Thyroid gland (tissue), 4 donors: ENCODE measurements around the gene ITIH5. TPM values are rescaled to one million over a fixed set of nuclear protein-coding genes. Genes with fewer than 3 reads are reported as not detected.

Experiments
- DNase-seq, 2 donors: peaks; one replicate each; pipeline ENCODE4 v3.0.0-alpha.2; 2019
- H3K27ac ChIP-seq, 3 donors: fragments of 200-600 bp; sonication (generic); 1 replicate in 2 of 3; 2 replicates in 1 of 3; pipeline ENCODE4 v1.5.1; 2016 to 2019; ENCODE audit warnings: mild to moderate bottlenecking in 1 of 3, moderate library complexity in 1 of 3
- H3K27me3 ChIP-seq: fragments of 200-600 bp; sonication (generic); one replicate; pipeline ENCODE4 v1.5.1; 2019
- H3K36me3 ChIP-seq, 2 donors: fragments of 200-600 bp; sonication (generic); one replicate each; pipeline ENCODE4 v1.5.1; 2016 to 2019
- H3K4me1 ChIP-seq, 2 donors: fragments of 200-600 bp; sonication (generic); one replicate each; pipeline ENCODE4 v1.5.1; 2017 to 2019
- H3K4me3 ChIP-seq, 3 donors: fragments of 200-600 bp; sonication (generic); replicated peaks in 1 of 3; 1 replicate in 2 of 3; 2 replicates in 1 of 3; pipeline ENCODE4 v1.5.1; 2016; ENCODE audit warnings: mild to moderate bottlenecking in 1 of 3
- H3K9me3 ChIP-seq: fragments of 200-600 bp; sonication (generic); one replicate; pipeline ENCODE4 v1.5.1; 2017
- POLR2A ChIP-seq, 2 donors: fragments of 450-650 bp; IDR thresholded peaks; one replicate each; pipeline ENCODE4 v1.6.1; 2017; ENCODE audit warnings: antibody characterized with exemption in 2 of 2, mild to moderate bottlenecking in 2 of 2, moderate library complexity in 1 of 2
- WGBS, 2 donors: methylation state at CpG; one replicate each; pipeline ENCODE4 v1.1.5; 2017; 5-methylcytosine and 5-hydroxymethylcytosine counted together
- intact Hi-C: fragments of 100-400 bp; cut with DNase I; formaldehyde crosslinking; loops from one replicate; pipeline ENCODE4 v1.15.1; 2023
- total RNA-seq, 4 donors: library from RNA; depleted of rRNA; stranded (reverse); fragments of >200 nt; gene quantifications; one replicate each; pipeline ENCODE4 v1.2.3, GENCODE V29; 2016
- TF ChIP-seq, protein P1 (sequence below), 6 experiments: fragments of 200-600 bp in 3 of 6; fragments of 450-650 bp in 3 of 6; sonication (generic) in 3 of 6; IDR thresholded peaks; one replicate each; pipeline ENCODE4 v1.5.1; 2016 to 2019; ENCODE audit warnings: antibody characterized with exemption in 6 of 6, mild to moderate bottlenecking in 2 of 6, inconsistent platforms in 1 of 6, moderate library complexity in 1 of 6

The ITIH5 gene
- total RNA-seq, 4 donors from 2014 or later: 14.4 to 31.3 (median 20.2) TPM

DNA sequence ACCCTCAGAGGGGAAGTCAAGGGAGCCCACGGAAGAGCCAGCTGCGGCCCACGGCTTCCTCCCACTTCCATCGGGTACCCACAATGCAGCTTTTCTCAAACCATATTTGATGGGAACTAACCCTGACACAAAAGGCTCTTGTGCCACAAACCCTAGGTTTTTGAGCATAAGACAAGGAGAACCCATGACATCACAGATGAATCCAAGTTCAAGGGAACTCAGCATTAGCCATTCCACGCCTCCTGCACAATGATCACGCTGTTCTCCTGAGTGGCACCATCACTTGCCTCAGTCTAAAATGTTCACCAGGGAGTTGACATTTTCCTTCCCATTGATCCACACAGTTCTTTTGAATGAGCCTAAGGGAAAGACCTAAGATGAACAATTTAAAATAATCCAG is 70.4 kb downstream of the ITIH5 start:
- H3K4me3 ChIP-seq: no peak overlapping the region
- 94 to 96% methylated on average over 6 of the region's 6 CpGs for WGBS, 2 donors
- no peaks in the 10 kb centered on the region for H3K36me3 ChIP-seq
- H3K9me3 ChIP-seq: no peaks in the 10 kb centered on the region
- intact Hi-C loops: no loop called here
- no peak for TF ChIP-seq POLR2A (IDR thresholded peaks at IDR 0.05)
- TF ChIP-seq, protein P1, sequence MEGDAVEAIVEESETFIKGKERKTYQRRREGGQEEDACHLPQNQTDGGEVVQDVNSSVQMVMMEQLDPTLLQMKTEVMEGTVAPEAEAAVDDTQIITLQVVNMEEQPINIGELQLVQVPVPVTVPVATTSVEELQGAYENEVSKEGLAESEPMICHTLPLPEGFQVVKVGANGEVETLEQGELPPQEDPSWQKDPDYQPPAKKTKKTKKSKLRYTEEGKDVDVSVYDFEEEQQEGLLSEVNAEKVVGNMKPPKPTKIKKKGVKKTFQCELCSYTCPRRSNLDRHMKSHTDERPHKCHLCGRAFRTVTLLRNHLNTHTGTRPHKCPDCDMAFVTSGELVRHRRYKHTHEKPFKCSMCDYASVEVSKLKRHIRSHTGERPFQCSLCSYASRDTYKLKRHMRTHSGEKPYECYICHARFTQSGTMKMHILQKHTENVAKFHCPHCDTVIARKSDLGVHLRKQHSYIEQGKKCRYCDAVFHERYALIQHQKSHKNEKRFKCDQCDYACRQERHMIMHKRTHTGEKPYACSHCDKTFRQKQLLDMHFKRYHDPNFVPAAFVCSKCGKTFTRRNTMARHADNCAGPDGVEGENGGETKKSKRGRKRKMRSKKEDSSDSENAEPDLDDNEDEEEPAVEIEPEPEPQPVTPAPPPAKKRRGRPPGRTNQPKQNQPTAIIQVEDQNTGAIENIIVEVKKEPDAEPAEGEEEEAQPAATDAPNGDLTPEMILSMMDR (IDR thresholded peaks at IDR 0.05): no peak
- no peaks in the 10 kb centered on the region for H3K4me1 ChIP-seq
- H3K27me3 ChIP-seq: no peaks in the 10 kb centered on the region
- H3K27ac ChIP-seq: no peak overlapping the region
- no peak for DNase-seq

DNA sequence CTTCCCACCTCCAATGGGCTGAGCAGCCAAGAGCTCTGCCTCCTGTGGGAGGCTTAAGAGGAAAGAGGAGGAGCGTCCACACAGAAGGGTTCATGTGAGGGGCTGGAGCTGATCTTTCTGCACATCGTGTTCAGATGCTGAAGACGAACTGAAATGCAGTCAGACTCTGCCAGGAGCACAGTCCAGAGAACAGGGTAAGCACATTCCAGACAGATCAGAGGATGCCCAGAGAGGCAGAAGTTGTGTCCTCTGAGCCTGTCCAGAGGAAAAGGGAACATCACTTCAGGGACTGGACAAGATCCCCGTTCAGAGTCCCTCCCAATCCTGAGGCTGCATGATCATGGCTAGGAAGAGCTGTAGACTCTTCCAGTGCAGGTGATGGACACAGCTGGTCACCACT is 72.9 kb downstream of the ITIH5 start:
- 78 to 90% methylated on average over 4 of the region's 4 CpGs for WGBS, 2 donors
- TF ChIP-seq, protein P1 (IDR thresholded peaks at IDR 0.05): no peak
- TF ChIP-seq POLR2A (IDR thresholded peaks at IDR 0.05): no peak
- intact Hi-C loops: no loop called here
- Histone ChIP-seq H3K36me3 (no peaks in the 10 kb centered on the region), H3K27me3 (no peaks in the 10 kb centered on the region), H3K9me3 (no peaks in the 10 kb centered on the region), H3K27ac (no peak overlapping the region), H3K4me3 (no peak overlapping the region), H3K4me1 (no peaks in the 10 kb centered on the region)
- DNase-seq: no peak

DNA sequence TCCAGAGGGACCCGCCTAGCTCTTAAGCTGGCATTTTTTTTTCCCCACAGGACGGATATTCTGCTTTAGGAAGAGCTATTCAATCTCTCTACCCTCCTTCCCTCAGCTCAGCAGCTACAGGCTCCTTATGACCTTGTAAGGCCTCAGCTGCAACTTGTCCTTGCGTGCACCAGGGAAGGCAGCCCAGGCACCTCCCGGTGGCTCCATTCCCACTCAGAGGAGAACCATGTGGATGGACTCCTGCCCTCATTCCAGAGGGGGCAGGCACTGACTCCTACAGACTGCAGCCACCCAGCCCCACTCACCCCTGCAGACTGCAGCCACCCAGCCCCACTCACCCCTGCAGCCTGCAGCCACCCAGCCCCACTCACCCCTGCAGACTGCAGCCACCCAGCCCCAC is 73.7 kb downstream of the ITIH5 start:
- 51 to 69% methylated on average over 3 to 4 of the region's 4 CpGs for WGBS, 2 donors
- DNase-seq: no peak
- no peak for TF ChIP-seq POLR2A (IDR thresholded peaks at IDR 0.05)
- TF ChIP-seq, protein P1 (IDR thresholded peaks at IDR 0.05): no peak

DNA sequence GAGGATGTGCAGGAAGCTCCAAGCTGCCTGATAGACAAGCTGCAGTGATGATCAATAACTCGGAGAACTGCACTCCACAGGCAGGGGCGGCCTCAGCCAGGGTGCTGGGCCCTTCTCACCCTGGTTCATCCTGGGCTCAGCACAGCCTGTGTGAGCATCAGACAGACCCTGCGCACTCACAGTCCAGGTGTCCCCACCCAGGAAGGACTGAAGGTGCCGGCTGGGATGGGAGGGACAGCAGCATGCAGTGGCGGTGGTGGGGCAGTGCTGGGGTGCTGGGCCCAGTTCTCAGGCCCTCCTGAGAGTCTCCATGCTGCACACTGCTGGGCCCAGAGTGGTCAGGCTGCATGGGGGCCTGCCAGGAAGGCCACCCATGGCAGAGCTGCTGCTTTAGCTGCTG is 74.1 kb downstream of the ITIH5 start:
- Histone ChIP-seq H3K27ac (no peak overlapping the region), H3K4me3 (no peak overlapping the region), H3K27me3 (no peaks in the 10 kb centered on the region), H3K4me1 (no peaks in the 10 kb centered on the region), H3K36me3 (no peaks in the 10 kb centered on the region), H3K9me3 (no peaks in the 10 kb centered on the region)
- TF ChIP-seq, protein P1 (IDR thresholded peaks at IDR 0.05): no peak
- no peak for TF ChIP-seq POLR2A (IDR thresholded peaks at IDR 0.05)
- 90 to 91% methylated on average over 3 to 5 of the region's 5 CpGs for WGBS, 2 donors
- DNase-seq: no peak
- intact Hi-C loops: no loop called here

More for the DNA sequence above, 73.7 kb downstream of the ITIH5 start:
- Histone ChIP-seq H3K9me3 (no peaks in the 10 kb centered on the region), H3K27ac (no peak overlapping the region), H3K4me3 (no peak overlapping the region), H3K27me3 (no peaks in the 10 kb centered on the region), H3K4me1 (no peaks in the 10 kb centered on the region), H3K36me3 (no peaks in the 10 kb centered on the region)
- intact Hi-C loops: no loop called here

DNA sequence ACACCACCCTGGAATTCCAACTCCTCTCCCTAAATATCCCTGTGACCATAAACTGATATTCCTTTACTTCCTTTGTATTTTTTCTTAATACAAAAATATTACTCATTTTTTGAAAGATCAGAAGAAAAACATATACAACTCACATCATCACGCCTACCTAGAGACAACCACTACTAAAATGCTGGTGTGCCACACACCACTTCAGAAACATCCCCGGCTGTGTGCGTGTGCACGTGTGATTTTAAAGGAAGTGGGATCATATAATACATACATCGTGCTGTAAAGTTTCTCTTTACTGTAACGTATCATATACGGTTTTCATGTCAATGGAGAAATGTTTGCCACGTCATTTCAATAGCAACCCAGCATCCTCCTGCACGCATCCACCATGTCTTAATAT is 76.5 kb downstream of the ITIH5 start:
- no peaks in the 10 kb centered on the region for H3K27me3 ChIP-seq
- H3K9me3 ChIP-seq: no peaks in the 10 kb centered on the region
- no peak for DNase-seq
- intact Hi-C loops: no loop called here
- WGBS, 2 donors: 91 to 94% methylated on average over 9 of the region's 9 CpGs
- no peak overlapping the region for H3K27ac ChIP-seq
- H3K4me3 ChIP-seq: no peak overlapping the region
- TF ChIP-seq, protein P1 (IDR thresholded peaks at IDR 0.05): no peak
- no peak for TF ChIP-seq POLR2A (IDR thresholded peaks at IDR 0.05)
- H3K4me1 ChIP-seq: no peaks in the 10 kb centered on the region
- no peaks in the 10 kb centered on the region for H3K36me3 ChIP-seq
